Right lobe of liver (tissue), 4 donors: ENCODE data around the gene IP6K2.
"Not testable (repeated sequence)": the region's sequence is repeated elsewhere in the genome, so short reads cannot be mapped to it uniquely, and the experiment has no call there.

ENCODE experiments used
- POLR2A ChIP-seq: fragments of 450-650 bp; IDR thresholded peaks from one replicate; pipeline ENCODE4 v1.6.1; 2017; ENCODE audit warnings: antibody characterized with exemption, mild to moderate bottlenecking
- TF ChIP-seq, protein P1 (sequence below), 4 donors: fragments of 200-600 bp in 3 of 4; fragments of 450-650 bp in 1 of 4; IDR thresholded peaks; one replicate each; pipeline versions ENCODE4 v1.5.1 to v1.8.0; 2016 to 2022; ENCODE audit warnings: antibody characterized with exemption in 4 of 4, mild to moderate bottlenecking in 2 of 4
- donor health status: DM: no; HTN: no; CAD: no.
- donor health status: DM: no; HTN: no; CAD: no.
- donor health status: DM: no; HTN: yes; CAD: no.

DNA sequence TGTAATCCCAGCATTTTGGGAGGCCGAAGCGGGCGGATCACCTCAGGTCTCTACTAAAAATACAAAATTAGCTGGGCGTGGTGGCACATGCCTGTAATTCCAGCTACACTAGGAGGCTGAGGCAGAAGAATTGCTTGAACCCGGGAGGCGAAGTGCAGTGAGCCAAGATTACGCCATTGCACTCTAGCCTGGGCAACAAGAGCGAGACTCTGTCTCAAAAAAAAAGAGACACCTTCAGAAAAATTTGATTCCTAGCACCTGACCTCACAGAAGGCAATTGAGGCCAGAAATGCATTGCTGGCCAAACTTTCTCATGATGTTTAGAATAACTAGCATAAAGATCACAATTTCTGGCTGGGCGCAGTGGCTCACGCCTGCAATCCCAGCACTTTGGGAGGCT lies 24.2 kb upstream of the IP6K2 start:
- TF ChIP-seq, protein P1, sequence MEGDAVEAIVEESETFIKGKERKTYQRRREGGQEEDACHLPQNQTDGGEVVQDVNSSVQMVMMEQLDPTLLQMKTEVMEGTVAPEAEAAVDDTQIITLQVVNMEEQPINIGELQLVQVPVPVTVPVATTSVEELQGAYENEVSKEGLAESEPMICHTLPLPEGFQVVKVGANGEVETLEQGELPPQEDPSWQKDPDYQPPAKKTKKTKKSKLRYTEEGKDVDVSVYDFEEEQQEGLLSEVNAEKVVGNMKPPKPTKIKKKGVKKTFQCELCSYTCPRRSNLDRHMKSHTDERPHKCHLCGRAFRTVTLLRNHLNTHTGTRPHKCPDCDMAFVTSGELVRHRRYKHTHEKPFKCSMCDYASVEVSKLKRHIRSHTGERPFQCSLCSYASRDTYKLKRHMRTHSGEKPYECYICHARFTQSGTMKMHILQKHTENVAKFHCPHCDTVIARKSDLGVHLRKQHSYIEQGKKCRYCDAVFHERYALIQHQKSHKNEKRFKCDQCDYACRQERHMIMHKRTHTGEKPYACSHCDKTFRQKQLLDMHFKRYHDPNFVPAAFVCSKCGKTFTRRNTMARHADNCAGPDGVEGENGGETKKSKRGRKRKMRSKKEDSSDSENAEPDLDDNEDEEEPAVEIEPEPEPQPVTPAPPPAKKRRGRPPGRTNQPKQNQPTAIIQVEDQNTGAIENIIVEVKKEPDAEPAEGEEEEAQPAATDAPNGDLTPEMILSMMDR (IDR thresholded peaks at IDR 0.05): not testable (repeated sequence)
- not testable (repeated sequence) for TF ChIP-seq POLR2A
